ENCODE data around the gene MXD4. TPM values are rescaled to one million over a fixed set of nuclear protein-coding genes. Genes with fewer than 3 reads are reported as not detected.

The MXD4 gene
- total RNA-seq, 1 donor from 2014 or later = 92.3 TPM

- peaks cover 18% of the 10 kb centered on the region for H3K4me1 ChIP-seq (ENCODE audit: insufficient read depth, low read length)
- H3K27ac ChIP-seq (ENCODE audit: low read depth, low read length) = no peak overlapping the region
- H3K36me3 Mint-ChIP-seq (ENCODE audit: low read depth, unreplicated experiment) = peaks cover 12% of the 10 kb centered on the region
- no peak overlapping the region for H3K4me3 Mint-ChIP-seq (ENCODE audit: unreplicated experiment)
- TF ChIP-seq EZH2 (IDR thresholded peaks at IDR 0.05; ENCODE audit: insufficient read depth, low read length) = no peak
- no peak overlapping the region for H3K4me3 ChIP-seq (ENCODE audit: insufficient read depth, low read depth, low read length)
- no peak for DNase-seq (ENCODE audit: low read depth)
- no peak overlapping the region for H3K27ac Mint-ChIP-seq (ENCODE audit: unreplicated experiment)
- H3K27me3 ChIP-seq (ENCODE audit: insufficient read depth, low read length) = no peaks in the 10 kb centered on the region
- peaks cover 84% of the 10 kb centered on the region for H4K20me1 ChIP-seq (ENCODE audit: insufficient read depth, low read length)
- no peak overlapping the region for H2AFZ ChIP-seq (ENCODE audit: low read depth, low read length)
- peaks cover 2% of the 10 kb centered on the region for H3K4me1 Mint-ChIP-seq (ENCODE audit: low read depth, unreplicated experiment)
- H3K9ac ChIP-seq (ENCODE audit: low read length) = no peak overlapping the region
- no peak for FAIRE-seq
- peaks cover 5% of the 10 kb centered on the region for H3K36me3 ChIP-seq (ENCODE audit: insufficient read depth, low read length)
- peaks cover 18% of the 10 kb centered on the region for H3K79me2 ChIP-seq (ENCODE audit: insufficient read depth, low read length)
- H3K9me3 Mint-ChIP-seq (ENCODE audit: unreplicated experiment) = no peaks in the 10 kb centered on the region
- no peaks in the 10 kb centered on the region for H3K27me3 Mint-ChIP-seq (ENCODE audit: low read depth, unreplicated experiment)
- H3K9me3 ChIP-seq (ENCODE audit: insufficient read depth, low read depth, low read length) = no peaks in the 10 kb centered on the region
- H3K4me2 ChIP-seq (ENCODE audit: low read length) = no peak overlapping the region
These were observed 9.9 kb downstream of the MXD4 start for GRCh38 chr4:2251795-2252529.

- no peak for TF ChIP-seq EZH2 (IDR thresholded peaks at IDR 0.05; ENCODE audit: insufficient read depth, low read length)
- TF ChIP-seq, protein P1, sequence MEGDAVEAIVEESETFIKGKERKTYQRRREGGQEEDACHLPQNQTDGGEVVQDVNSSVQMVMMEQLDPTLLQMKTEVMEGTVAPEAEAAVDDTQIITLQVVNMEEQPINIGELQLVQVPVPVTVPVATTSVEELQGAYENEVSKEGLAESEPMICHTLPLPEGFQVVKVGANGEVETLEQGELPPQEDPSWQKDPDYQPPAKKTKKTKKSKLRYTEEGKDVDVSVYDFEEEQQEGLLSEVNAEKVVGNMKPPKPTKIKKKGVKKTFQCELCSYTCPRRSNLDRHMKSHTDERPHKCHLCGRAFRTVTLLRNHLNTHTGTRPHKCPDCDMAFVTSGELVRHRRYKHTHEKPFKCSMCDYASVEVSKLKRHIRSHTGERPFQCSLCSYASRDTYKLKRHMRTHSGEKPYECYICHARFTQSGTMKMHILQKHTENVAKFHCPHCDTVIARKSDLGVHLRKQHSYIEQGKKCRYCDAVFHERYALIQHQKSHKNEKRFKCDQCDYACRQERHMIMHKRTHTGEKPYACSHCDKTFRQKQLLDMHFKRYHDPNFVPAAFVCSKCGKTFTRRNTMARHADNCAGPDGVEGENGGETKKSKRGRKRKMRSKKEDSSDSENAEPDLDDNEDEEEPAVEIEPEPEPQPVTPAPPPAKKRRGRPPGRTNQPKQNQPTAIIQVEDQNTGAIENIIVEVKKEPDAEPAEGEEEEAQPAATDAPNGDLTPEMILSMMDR (IDR thresholded peaks at IDR 0.05; ENCODE audit: insufficient read depth, low read depth, low read length) = no peak
- DNase-seq (ENCODE audit: low read depth) (no peak), FAIRE-seq (no peak)
- no peak overlapping the region for H3K4me2 ChIP-seq (ENCODE audit: low read length)
- H3K4me1 ChIP-seq (ENCODE audit: insufficient read depth, low read length) = peaks cover 10% of the 10 kb centered on the region
- no peaks in the 10 kb centered on the region for H3K27me3 ChIP-seq (ENCODE audit: insufficient read depth, low read length)
- peaks cover 77% of the 10 kb centered on the region for H4K20me1 ChIP-seq (ENCODE audit: insufficient read depth, low read length)
- no peaks in the 10 kb centered on the region for H3K9me3 ChIP-seq (ENCODE audit: insufficient read depth, low read depth, low read length)
- H3K27ac ChIP-seq (ENCODE audit: low read depth, low read length) = no peak overlapping the region
- H3K36me3 ChIP-seq (ENCODE audit: insufficient read depth, low read length) = peaks cover 5% of the 10 kb centered on the region
- H3K79me2 ChIP-seq (ENCODE audit: insufficient read depth, low read length) = peaks cover 13% of the 10 kb centered on the region
- no peak overlapping the region for H3K4me3 ChIP-seq (ENCODE audit: insufficient read depth, low read depth, low read length)
- no peak overlapping the region for H3K27ac Mint-ChIP-seq (ENCODE audit: unreplicated experiment)
- no peaks in the 10 kb centered on the region for H3K27me3 Mint-ChIP-seq (ENCODE audit: low read depth, unreplicated experiment)
- H3K36me3 Mint-ChIP-seq (ENCODE audit: low read depth, unreplicated experiment) = peaks cover 12% of the 10 kb centered on the region
- no peak overlapping the region for H3K4me3 Mint-ChIP-seq (ENCODE audit: unreplicated experiment)
- H3K9me3 Mint-ChIP-seq (ENCODE audit: unreplicated experiment) = no peaks in the 10 kb centered on the region
- H3K4me1 Mint-ChIP-seq (ENCODE audit: low read depth, unreplicated experiment) = peaks cover 2% of the 10 kb centered on the region
- H3K9ac ChIP-seq (ENCODE audit: low read length) = no peak overlapping the region
- no peak overlapping the region for H2AFZ ChIP-seq (ENCODE audit: low read depth, low read length)
These were observed 10.7 kb downstream of the MXD4 start for GRCh38 chr4:2251073-2251794.

- Mint-ChIP-seq H3K4me3 (ENCODE audit: unreplicated experiment) (no peak overlapping the region), H3K4me1 (ENCODE audit: low read depth, unreplicated experiment) (peaks cover 2% of the 10 kb centered on the region), H3K9me3 (ENCODE audit: unreplicated experiment) (no peaks in the 10 kb centered on the region), H3K27ac (ENCODE audit: unreplicated experiment) (no peak overlapping the region), H3K36me3 (ENCODE audit: low read depth, unreplicated experiment) (peaks cover 12% of the 10 kb centered on the region), H3K27me3 (ENCODE audit: low read depth, unreplicated experiment) (no peaks in the 10 kb centered on the region)
- Histone ChIP-seq H3K9ac (ENCODE audit: low read length) (no peak overlapping the region), H3K4me1 (ENCODE audit: insufficient read depth, low read length) (peaks cover 3% of the 10 kb centered on the region), H3K79me2 (ENCODE audit: insufficient read depth, low read length) (peaks cover 9% of the 10 kb centered on the region), H3K4me2 (ENCODE audit: low read length) (no peak overlapping the region), H2AFZ (ENCODE audit: low read depth, low read length) (no peak overlapping the region), H3K4me3 (ENCODE audit: insufficient read depth, low read depth, low read length) (no peak overlapping the region), H3K9me3 (ENCODE audit: insufficient read depth, low read depth, low read length) (no peaks in the 10 kb centered on the region), H3K27me3 (ENCODE audit: insufficient read depth, low read length) (no peaks in the 10 kb centered on the region), H4K20me1 (ENCODE audit: insufficient read depth, low read length) (peaks cover 70% of the 10 kb centered on the region), H3K27ac (ENCODE audit: low read depth, low read length) (no peak overlapping the region), H3K36me3 (ENCODE audit: insufficient read depth, low read length) (peaks cover 5% of the 10 kb centered on the region)
- DNase-seq (ENCODE audit: low read depth) (no peak), FAIRE-seq (no peak)
- TF ChIP-seq, protein P1 (IDR thresholded peaks at IDR 0.05; ENCODE audit: insufficient read depth, low read depth, low read length) = no peak
- no peak for TF ChIP-seq EZH2 (IDR thresholded peaks at IDR 0.05; ENCODE audit: insufficient read depth, low read length)
These were observed 11.4 kb downstream of the MXD4 start for GRCh38 chr4:2250357-2251072.

Measured in astrocyte (in vitro differentiated cells and primary cell).